Measurements from ENCODE around the gene ZNF827. TPM values are rescaled to one million over a fixed set of nuclear protein-coding genes. Genes with fewer than 3 reads are reported as not detected.

The ZNF827 gene
- total RNA-seq, 1 donor: 10.7 TPM

- H3K4me3 ChIP-seq (ENCODE audit: low read depth, low read length): no peak overlapping the region
- TF ChIP-seq CTCF (IDR thresholded peaks at IDR 0.05; ENCODE audit: insufficient read depth, low read length): no peak
- no peak for DNase-seq (ENCODE audit: low read depth)
Measured at GRCh38 chr4:145860897-145861296, 77.7 kb downstream of the ZNF827 start.

DNA sequence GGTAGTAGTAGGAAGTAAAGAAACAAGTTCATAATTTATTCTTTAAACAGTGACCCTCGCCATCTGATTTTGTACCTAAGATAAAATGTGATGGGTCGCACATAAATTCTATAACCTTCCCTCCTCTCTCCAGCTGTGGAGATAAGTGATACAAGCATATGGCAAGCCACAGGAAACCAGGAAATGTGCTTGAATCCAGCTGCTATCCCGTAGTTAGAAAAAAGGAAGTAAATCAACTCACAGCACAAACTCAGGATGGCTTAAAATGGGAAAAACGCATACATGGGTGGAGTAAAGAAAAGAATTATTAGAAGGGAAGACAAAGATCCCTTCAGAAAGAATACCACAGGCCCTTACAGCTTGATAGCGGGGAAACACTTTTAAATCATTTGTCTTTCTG lies 78.2 kb downstream of the ZNF827 start:
- TF ChIP-seq CTCF (IDR thresholded peaks at IDR 0.05; ENCODE audit: insufficient read depth, low read length): no peak
- H3K4me3 ChIP-seq (ENCODE audit: low read depth, low read length): no peak overlapping the region
- DNase-seq (ENCODE audit: low read depth): no peak

GRCh38 chr4:145859926-145860325 lies 78.7 kb downstream of the ZNF827 start:
- TF ChIP-seq CTCF (IDR thresholded peaks at IDR 0.05; ENCODE audit: insufficient read depth, low read length): no peak
- H3K4me3 ChIP-seq (ENCODE audit: low read depth, low read length): no peak overlapping the region
- DNase-seq (ENCODE audit: low read depth): no peak

DNA sequence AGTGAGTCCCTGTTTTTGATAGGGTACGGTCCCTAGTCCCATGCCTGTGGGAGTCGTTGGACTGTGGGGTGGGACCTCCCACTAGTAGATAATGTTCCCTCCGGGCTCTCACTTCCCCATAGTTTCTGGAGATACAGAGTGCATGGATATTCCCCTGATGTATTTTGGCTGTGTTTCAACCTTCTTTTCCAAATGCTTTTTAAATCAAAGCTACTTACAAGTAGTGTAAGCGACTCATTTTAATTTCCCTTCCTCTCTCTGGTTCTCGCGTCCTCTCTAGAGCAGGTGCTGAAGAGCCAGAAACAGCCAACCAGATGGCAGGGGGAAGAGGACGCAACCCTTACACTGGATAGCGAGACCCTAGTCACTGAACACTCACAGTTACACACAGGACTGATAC lies 79.2 kb downstream of the ZNF827 start:
- no peak overlapping the region for H3K4me3 ChIP-seq (ENCODE audit: low read depth, low read length)
- no peak for TF ChIP-seq CTCF (IDR thresholded peaks at IDR 0.05; ENCODE audit: insufficient read depth, low read length)
- DNase-seq (ENCODE audit: low read depth): no peak

DNA sequence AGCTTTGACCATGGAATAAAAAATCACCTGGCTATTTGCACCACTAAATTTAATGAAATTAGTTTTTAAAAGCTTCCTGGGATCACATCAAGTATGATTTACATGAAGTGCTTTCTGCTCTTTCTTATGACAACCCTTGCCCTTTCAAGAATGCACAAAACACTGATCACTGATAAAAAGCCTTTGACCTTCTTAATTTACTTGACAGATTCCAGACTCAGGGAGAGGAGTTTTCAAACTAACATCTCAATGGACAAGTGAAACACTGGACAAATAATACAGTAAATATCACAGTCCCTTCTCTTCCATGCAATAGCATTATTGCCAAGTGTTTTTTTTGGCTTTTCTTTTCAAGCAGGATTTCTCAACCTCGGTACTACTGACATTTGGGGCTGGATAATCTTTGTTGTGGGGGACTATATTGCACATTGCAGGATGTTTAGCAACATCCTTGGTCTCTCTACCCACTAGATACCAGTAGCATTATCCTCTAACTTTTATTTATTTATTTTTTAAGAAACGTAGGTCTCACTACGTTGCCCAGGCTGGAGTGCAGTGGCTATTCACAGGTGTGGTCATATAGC lies 86.3 kb downstream of the ZNF827 start:
- TF ChIP-seq CTCF (IDR thresholded peaks at IDR 0.05; ENCODE audit: insufficient read depth, low read length): no peak
- H3K4me3 ChIP-seq (ENCODE audit: low read depth, low read length): no peak overlapping the region
- DNase-seq (ENCODE audit: low read depth): peak; percentile 68

DNA sequence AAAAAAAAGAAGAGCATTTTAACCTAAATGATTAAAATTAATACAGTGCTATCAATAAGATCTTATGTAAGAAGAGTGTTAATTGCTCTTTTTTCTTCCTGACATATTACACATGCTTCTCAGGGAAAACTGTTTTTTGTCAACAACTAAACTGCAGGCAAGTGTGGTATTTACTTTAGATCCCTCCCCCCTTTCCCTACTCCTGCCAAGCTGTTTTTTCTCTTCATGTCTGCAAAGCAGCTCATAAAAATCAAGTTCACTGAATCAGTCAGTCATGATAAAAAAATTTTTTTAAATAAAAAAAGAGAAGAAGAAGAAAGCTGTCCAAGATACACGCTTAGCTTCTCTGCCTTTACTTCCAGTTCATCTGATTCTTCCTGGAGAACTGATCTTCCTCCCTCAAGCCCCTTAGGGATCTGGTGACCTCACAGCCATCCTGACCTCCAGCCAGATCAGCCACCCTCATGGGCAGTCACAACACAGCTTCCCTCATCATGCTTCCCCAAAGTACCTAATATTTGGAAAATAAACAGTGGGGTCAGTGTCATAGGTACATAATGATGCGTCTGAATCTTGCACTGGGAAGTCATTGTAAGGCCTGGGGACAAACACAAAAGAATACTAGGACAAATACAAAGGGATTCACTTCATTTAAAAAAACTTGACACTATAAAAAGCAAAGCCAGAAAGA lies 87.0 kb downstream of the ZNF827 start:
- no peak for TF ChIP-seq CTCF (IDR thresholded peaks at IDR 0.05; ENCODE audit: insufficient read depth, low read length)
- H3K4me3 ChIP-seq (ENCODE audit: low read depth, low read length): no peak overlapping the region
- DNase-seq (ENCODE audit: low read depth): no peak

Measured in fibroblast of the aortic adventitia (primary cell).